HUES64 (cell line): ENCODE data around the gene HSPA2.
"Not testable (repeated sequence)": the region's sequence is repeated elsewhere in the genome, so short reads cannot be mapped to it uniquely, and the experiment has no call there.

Experiments used
- H3K27ac ChIP-seq: 2 replicates; pipeline ENCODE4 v1.7.0; 2013; ENCODE audit warnings: low read depth, low read length, inconsistent platforms
- H3K27me3 ChIP-seq: 2 replicates; pipeline ENCODE4 v1.6.1; 2013; ENCODE audit warnings: mild to moderate bottlenecking, low read length; ENCODE audit not compliant: insufficient read depth
- H3K36me3 ChIP-seq: 2 replicates; pipeline ENCODE4 v1.6.1; 2013; ENCODE audit warnings: mild to moderate bottlenecking, low read length; ENCODE audit not compliant: insufficient read depth
- H3K4me1 ChIP-seq: 2 replicates; pipeline ENCODE4 v1.6.1; 2013; ENCODE audit warnings: mild to moderate bottlenecking, low read length, moderate library complexity; ENCODE audit not compliant: insufficient read depth
- H3K4me3 ChIP-seq: 2 replicates; pipeline ENCODE4 v1.5.1; 2013; ENCODE audit warnings: mild to moderate bottlenecking, low read length, moderate library complexity
- H3K9ac ChIP-seq: 2 replicates; pipeline ENCODE4 v1.6.1; 2013; ENCODE audit warnings: mild to moderate bottlenecking, low read depth, low read length
- H3K9me3 ChIP-seq: 2 replicates; pipeline ENCODE4 v1.6.1; 2013; ENCODE audit warnings: low read depth, low read length; ENCODE audit not compliant: insufficient read depth
- WGBS: fragments of 150-250, 120-280 bp; methylation state at CpG from one replicate; pipeline ENCODE4 v1.1.7; 2013; ENCODE audit warnings: missing lambda C conversion rate; 5-methylcytosine and 5-hydroxymethylcytosine counted together

The HSPA2 gene

DNA sequence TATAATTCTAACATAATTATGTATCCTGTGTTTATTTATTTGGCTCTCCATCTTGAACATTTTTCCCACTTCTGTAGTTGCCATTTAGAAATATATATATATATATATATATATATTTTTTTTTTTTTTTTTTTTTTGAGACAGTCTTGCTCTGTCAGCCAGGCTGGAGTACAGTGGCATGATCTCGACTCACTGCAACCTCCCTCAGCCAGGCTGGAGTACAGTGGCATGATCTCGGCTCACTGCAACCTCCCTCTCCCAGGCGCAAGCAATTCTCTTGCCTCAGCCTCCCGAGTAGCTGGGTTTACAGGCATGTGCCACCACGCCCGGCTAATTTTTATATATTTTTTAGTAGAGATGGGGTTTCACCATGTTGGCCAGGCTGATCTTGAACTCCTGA, 22.9 kb upstream of the HSPA2 start:
- H3K9ac ChIP-seq, H3K4me3 ChIP-seq, H3K4me1 ChIP-seq, H3K27ac ChIP-seq, H3K27me3 ChIP-seq, H3K9me3 ChIP-seq: not testable (repeated sequence)
- 95% methylated on average over 6 of the region's 6 CpGs for WGBS
- H3K36me3 ChIP-seq = peaks cover 17% of the 10 kb centered on the region

- WGBS = 97% methylated on average over 4 of the region's 4 CpGs
- Histone ChIP-seq H3K9me3 (no peaks in the 10 kb centered on the region), H3K36me3 (peaks cover 22% of the 10 kb centered on the region), H3K9ac (no peak overlapping the region), H3K4me1 (no peaks in the 10 kb centered on the region), H3K27ac (no peak overlapping the region), H3K4me3 (no peak overlapping the region), H3K27me3 (no peaks in the 10 kb centered on the region)
These were observed 22.3 kb upstream of the HSPA2 start for GRCh38 chr14:64518229-64518628.

- 96% methylated on average over 4 of the region's 4 CpGs for WGBS
- H3K9me3 ChIP-seq = no peaks in the 10 kb centered on the region
- H3K27me3 ChIP-seq = no peaks in the 10 kb centered on the region
- H3K9ac ChIP-seq = no peak overlapping the region
- H3K4me3 ChIP-seq = no peak overlapping the region
- no peaks in the 10 kb centered on the region for H3K4me1 ChIP-seq
- no peak overlapping the region for H3K27ac ChIP-seq
- peaks cover 39% of the 10 kb centered on the region for H3K36me3 ChIP-seq
These were observed 19.8 kb upstream of the HSPA2 start for GRCh38 chr14:64520699-64521098.

DNA sequence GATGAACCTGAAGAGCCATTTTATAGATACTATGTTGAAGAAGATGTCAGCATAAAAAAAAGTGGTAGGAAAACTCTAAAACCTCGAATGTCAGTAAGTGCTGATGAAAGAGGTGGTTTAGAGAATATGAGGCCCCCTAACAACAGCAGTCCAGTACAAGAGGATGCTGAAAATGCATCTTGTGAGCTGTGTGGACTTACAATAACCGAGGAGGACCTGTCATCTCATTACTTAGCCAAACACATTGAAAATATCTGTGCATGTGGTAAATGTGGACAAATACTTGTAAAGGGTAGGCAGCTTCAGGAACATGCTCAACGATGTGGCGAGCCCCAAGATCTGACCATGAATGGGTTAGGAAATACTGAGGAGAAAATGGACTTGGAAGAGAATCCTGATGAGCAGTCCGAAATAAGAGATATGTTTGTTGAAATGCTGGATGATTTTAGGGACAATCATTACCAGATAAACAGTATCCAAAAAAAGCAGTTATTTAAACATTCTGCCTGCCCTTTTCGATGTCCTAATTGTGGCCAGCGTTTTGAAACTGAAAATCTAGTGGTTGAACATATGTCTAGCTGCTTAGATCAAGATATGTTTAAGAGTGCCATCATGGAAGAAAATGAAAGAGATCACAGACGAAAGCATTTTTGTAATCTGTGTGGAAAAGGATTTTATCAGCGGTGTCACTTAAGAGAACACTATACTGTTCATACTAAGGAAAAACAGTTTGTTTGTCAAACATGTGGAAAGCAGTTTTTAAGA, 17.8 kb upstream of the HSPA2 start:
- WGBS = 91% methylated on average over 8 of the region's 9 CpGs
- no peak overlapping the region for H3K4me3 ChIP-seq
- peaks cover 39% of the 10 kb centered on the region for H3K36me3 ChIP-seq
- H3K9me3 ChIP-seq = no peaks in the 10 kb centered on the region
- H3K4me1 ChIP-seq = no peaks in the 10 kb centered on the region
- no peaks in the 10 kb centered on the region for H3K27me3 ChIP-seq
- no peak overlapping the region for H3K27ac ChIP-seq
- H3K9ac ChIP-seq = no peak overlapping the region

GRCh38 chr14:64525354-64525753, 15.2 kb upstream of the HSPA2 start:
- Histone ChIP-seq H3K9ac (no peak overlapping the region), H3K4me1 (no peaks in the 10 kb centered on the region), H3K4me3 (no peak overlapping the region), H3K9me3 (no peaks in the 10 kb centered on the region), H3K27me3 (no peaks in the 10 kb centered on the region), H3K36me3 (peaks cover 39% of the 10 kb centered on the region), H3K27ac (no peak overlapping the region)
- WGBS = no CpG with 5 or more reads among the region's 2 CpGs

GRCh38 chr14:64531567-64531966, 9.0 kb upstream of the HSPA2 start:
- Histone ChIP-seq H3K27ac (no peak overlapping the region), H3K4me3 (no peak overlapping the region), H3K9ac (no peak overlapping the region), H3K36me3 (no peaks in the 10 kb centered on the region), H3K9me3 (no peaks in the 10 kb centered on the region), H3K27me3 (no peaks in the 10 kb centered on the region), H3K4me1 (no peaks in the 10 kb centered on the region)
- WGBS = 94% methylated on average over 2 of the region's 2 CpGs

GRCh38 chr14:64536488-64537245, 3.9 kb upstream of the HSPA2 start:
- H3K36me3 ChIP-seq = no peaks in the 10 kb centered on the region
- H3K4me3 ChIP-seq = no peak overlapping the region
- no peak overlapping the region for H3K27ac ChIP-seq
- H3K4me1 ChIP-seq = peaks cover 3% of the 10 kb centered on the region; the same call in 1 of the 2 replicates
- 87% methylated on average over 4 of the region's 4 CpGs for WGBS
- H3K9me3 ChIP-seq = no peaks in the 10 kb centered on the region
- H3K27me3 ChIP-seq = peaks cover 11% of the 10 kb centered on the region
- no peak overlapping the region for H3K9ac ChIP-seq

DNA sequence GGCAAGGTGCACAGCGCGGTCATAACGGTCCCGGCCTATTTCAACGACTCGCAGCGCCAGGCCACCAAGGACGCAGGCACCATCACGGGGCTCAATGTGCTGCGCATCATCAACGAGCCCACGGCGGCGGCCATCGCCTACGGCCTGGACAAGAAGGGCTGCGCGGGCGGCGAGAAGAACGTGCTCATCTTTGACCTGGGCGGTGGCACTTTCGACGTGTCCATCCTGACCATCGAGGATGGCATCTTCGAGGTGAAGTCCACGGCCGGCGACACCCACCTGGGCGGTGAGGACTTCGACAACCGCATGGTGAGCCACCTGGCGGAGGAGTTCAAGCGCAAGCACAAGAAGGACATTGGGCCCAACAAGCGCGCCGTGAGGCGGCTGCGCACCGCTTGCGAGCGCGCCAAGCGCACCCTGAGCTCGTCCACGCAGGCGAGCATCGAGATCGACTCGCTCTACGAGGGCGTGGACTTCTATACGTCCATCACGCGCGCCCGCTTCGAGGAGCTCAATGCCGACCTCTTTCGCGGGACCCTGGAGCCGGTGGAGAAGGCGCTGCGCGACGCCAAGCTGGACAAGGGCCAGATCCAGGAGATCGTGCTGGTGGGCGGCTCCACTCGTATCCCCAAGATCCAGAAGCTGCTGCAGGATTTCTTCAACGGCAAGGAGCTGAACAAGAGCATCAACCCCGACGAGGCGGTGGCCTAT, 875 bp downstream of the HSPA2 start:
- WGBS = 95% methylated on average over 73 of the region's 73 CpGs
- Histone ChIP-seq H3K9me3 (no peaks in the 10 kb centered on the region), H3K27ac (no peak overlapping the region), H3K9ac (no peak overlapping the region; the same call in 1 of the 2 replicates), H3K4me3 (peak overlapping the region; percentile 76), H3K36me3 (no peaks in the 10 kb centered on the region), H3K27me3 (peaks cover 35% of the 10 kb centered on the region), H3K4me1 (peaks cover 24% of the 10 kb centered on the region)

DNA sequence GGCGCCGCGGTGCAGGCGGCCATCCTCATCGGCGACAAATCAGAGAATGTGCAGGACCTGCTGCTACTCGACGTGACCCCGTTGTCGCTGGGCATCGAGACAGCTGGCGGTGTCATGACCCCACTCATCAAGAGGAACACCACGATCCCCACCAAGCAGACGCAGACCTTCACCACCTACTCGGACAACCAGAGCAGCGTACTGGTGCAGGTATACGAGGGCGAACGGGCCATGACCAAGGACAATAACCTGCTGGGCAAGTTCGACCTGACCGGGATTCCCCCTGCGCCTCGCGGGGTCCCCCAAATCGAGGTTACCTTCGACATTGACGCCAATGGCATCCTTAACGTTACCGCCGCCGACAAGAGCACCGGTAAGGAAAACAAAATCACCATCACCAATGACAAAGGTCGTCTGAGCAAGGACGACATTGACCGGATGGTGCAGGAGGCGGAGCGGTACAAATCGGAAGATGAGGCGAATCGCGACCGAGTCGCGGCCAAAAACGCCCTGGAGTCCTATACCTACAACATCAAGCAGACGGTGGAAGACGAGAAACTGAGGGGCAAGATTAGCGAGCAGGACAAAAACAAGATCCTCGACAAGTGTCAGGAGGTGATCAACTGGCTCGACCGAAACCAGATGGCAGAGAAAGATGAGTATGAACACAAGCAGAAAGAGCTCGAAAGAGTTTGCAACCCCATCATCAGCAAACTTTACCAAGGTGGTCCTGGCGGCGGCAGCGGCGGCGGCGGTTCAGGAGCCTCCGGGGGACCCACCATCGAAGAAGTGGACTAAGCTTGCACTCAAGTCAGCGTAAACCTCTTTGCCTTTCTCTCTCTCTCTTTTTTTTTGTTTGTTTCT, 1.7 kb downstream of the HSPA2 start:
- no peaks in the 10 kb centered on the region for H3K9me3 ChIP-seq
- 75% methylated on average over 61 of the region's 61 CpGs for WGBS
- H3K36me3 ChIP-seq = no peaks in the 10 kb centered on the region
- H3K4me1 ChIP-seq = peaks cover 24% of the 10 kb centered on the region
- H3K27me3 ChIP-seq = peaks cover 35% of the 10 kb centered on the region
- H3K27ac ChIP-seq = no peak overlapping the region
- H3K4me3 ChIP-seq = peak overlapping the region; percentile 76
- peak overlapping the region; percentile 41 for H3K9ac ChIP-seq

GRCh38 chr14:64542836-64543201, 2.3 kb downstream of the HSPA2 start:
- Histone ChIP-seq H3K27ac (no peak overlapping the region), H3K4me1 (peaks cover 24% of the 10 kb centered on the region), H3K36me3 (no peaks in the 10 kb centered on the region), H3K4me3 (peak overlapping the region; percentile 76), H3K9ac (peak overlapping the region; percentile 41; the same call in 1 of the 2 replicates), H3K9me3 (no peaks in the 10 kb centered on the region), H3K27me3 (peaks cover 35% of the 10 kb centered on the region)
- WGBS = 67% methylated on average over 4 of the region's 4 CpGs
